HepG2 (cell line): ENCODE data around the gene RRBP1. TPM values are rescaled to one million over a fixed set of nuclear protein-coding genes. Genes with fewer than 3 reads are reported as not detected.

Experiments
- ARNT2 ChIP-seq: sonication (generic); formaldehyde crosslinking; IDR thresholded peaks from 2 replicates; pipeline ENCODE4 v1.8.0; 2022; ENCODE audit warnings: mild to moderate bottlenecking, low read depth, missing genetic modification reagents, moderate library complexity
- ARNTL ChIP-seq: sonication (generic); formaldehyde crosslinking; IDR thresholded peaks from 2 replicates; pipeline ENCODE4 v1.4.0; 2020; ENCODE audit warnings: mild to moderate bottlenecking, missing genetic modification reagents
- ATF7 ChIP-seq, 2 experiments: fragments of 450-650 bp in 1 of 2; sonication (generic) in 1 of 2; formaldehyde crosslinking in 1 of 2; IDR thresholded peaks; 2 replicates each; pipeline versions ENCODE4 v1.4.0 to v1.6.1; 2016 to 2020; ENCODE audit warnings: antibody characterized with exemption in 1 of 2, mild to moderate bottlenecking in 1 of 2, missing genetic modification reagents in 1 of 2
- CENPX ChIP-seq: sonication (generic); formaldehyde crosslinking; IDR thresholded peaks from 2 replicates; pipeline ENCODE4 v1.9.0; 2021; ENCODE audit warnings: mild to moderate bottlenecking, missing genetic modification reagents, moderate library complexity
- ETS1 ChIP-seq: sonication (generic); formaldehyde crosslinking; IDR thresholded peaks from 2 replicates; pipeline ENCODE4 v1.4.0; 2020; ENCODE audit warnings: missing genetic modification reagents
- ISX ChIP-seq: sonication (generic); formaldehyde crosslinking; conservative IDR thresholded peaks from 2 replicates; pipeline ENCODE4 v1.5.0; 2020; ENCODE audit warnings: missing genetic modification reagents
- NFE2L2 ChIP-seq: fragments of 150-350 bp; IDR thresholded peaks from 2 replicates; pipeline ENCODE4 v1.6.1; 2014; ENCODE audit warnings: low read length
- POLR2AphosphoS2 ChIP-seq: IDR thresholded peaks from 2 replicates; pipeline ENCODE4 v1.6.1; 2011; ENCODE audit warnings: low read depth, low read length, improper control_type of control experiment
- RFX5 ChIP-seq: IDR thresholded peaks from 2 replicates; pipeline ENCODE4 v1.6.1; 2011; ENCODE audit warnings: low read depth, low read length, improper control_type of control experiment
- SAFB2 ChIP-seq: sonication (generic); formaldehyde crosslinking; IDR thresholded peaks from 2 replicates; pipeline ENCODE4 v1.5.1; 2020; ENCODE audit warnings: missing genetic modification reagents, low read depth, mild to moderate bottlenecking, borderline replicate concordance
- TARDBP ChIP-seq: sonication (generic); formaldehyde crosslinking; IDR thresholded peaks from 2 replicates; pipeline ENCODE4 v1.8.0; 2022; ENCODE audit warnings: mild to moderate bottlenecking, missing genetic modification reagents
- TEAD3 ChIP-seq: optimal IDR thresholded peaks from 2 replicates; pipeline ENCODE3; 2016; ENCODE audit warnings: borderline replicate concordance
- ZBTB25 ChIP-seq: IDR thresholded peaks from 2 replicates; pipeline ENCODE4 v1.6.1; 2018; ENCODE audit warnings: missing genetic modification reagents
- ZFP36L1 ChIP-seq: sonication (generic); formaldehyde crosslinking; IDR thresholded peaks from 2 replicates; pipeline ENCODE4 v1.8.0; 2022; ENCODE audit warnings: mild to moderate bottlenecking, missing genetic modification reagents, moderate library complexity
- ZNF326 ChIP-seq: sonication (generic); formaldehyde crosslinking; IDR thresholded peaks from 2 replicates; pipeline ENCODE4 v1.4.0; 2020; ENCODE audit warnings: missing genetic modification reagents, borderline replicate concordance
- ZNF768 ChIP-seq: sonication (generic); formaldehyde crosslinking; IDR thresholded peaks from 2 replicates; pipeline ENCODE4 v1.4.0; 2020; ENCODE audit warnings: missing genetic modification reagents
- ZSCAN5A ChIP-seq: sonication (generic); formaldehyde crosslinking; IDR thresholded peaks from 2 replicates; pipeline ENCODE4 v1.8.0; 2022; ENCODE audit warnings: mild to moderate bottlenecking, missing genetic modification reagents, borderline replicate concordance
- polyA plus RNA-seq, 8 experiments: library from polyadenylated mRNA; depleted of rRNA in 3 of 8; stranded (reverse) in 7 of 8; unstranded in 1 of 8; fragments of >200 nt; fragmentation: Illumina TruSeq in 4 of 8; extraction: Trizol in 4 of 8; gene quantifications; 2 replicates each; pipeline versions ENCODE4 v1.2.1 to v1.2.3, GENCODE V29; 2011 to 2016; ENCODE audit warnings: low read depth in 4 of 8, missing spikeins in 1 of 8, mixed read lengths in 1 of 8; ENCODE audit not compliant: insufficient read depth in 1 of 8
- total RNA-seq, 5 experiments: library from RNA; depleted of rRNA; stranded (reverse); fragments of >200 nt; fragmentation: Illumina TruSeq; extraction: Trizol; gene quantifications; 2 replicates each; pipeline ENCODE4 v1.2.3, GENCODE V29; 2016; ENCODE audit warnings: low read depth in 1 of 5
- TF ChIP-seq, protein P1 (sequence below): sonication (generic); formaldehyde crosslinking; IDR thresholded peaks from 2 replicates; pipeline ENCODE4 v1.5.0; 2020; ENCODE audit warnings: missing genetic modification reagents
- TF ChIP-seq, protein P2 (sequence below): sonication (generic); formaldehyde crosslinking; IDR thresholded peaks from 2 replicates; pipeline ENCODE4 v1.4.0; 2020; ENCODE audit warnings: mild to moderate bottlenecking, missing genetic modification reagents
- TF ChIP-seq, protein P3 (sequence below): sonication (generic); formaldehyde crosslinking; IDR thresholded peaks from 2 replicates; pipeline ENCODE4 v1.8.0; 2022; ENCODE audit warnings: mild to moderate bottlenecking, missing genetic modification reagents

RRBP1 gene
- total and polyA plus RNA-seq, 2 of the 13 experiments (the other 11 are each of a cell fraction or from before 2014, with no cell fraction given) = 150 to 222 TPM

GRCh38 chr20:17645546-17646208 lies 36.4 kb downstream of the RRBP1 start (continued):
- TF ChIP-seq ARNTL (CRISPR knock-in tag) (no peak), ISX (CRISPR knock-in tag) (no peak), ARNT2 (no peak), ZSCAN5A (no peak), ZFP36L1 (no peak), ETS1 (CRISPR knock-in tag) (no peak), SAFB2 (CRISPR knock-in tag) (no peak), CENPX (CRISPR knock-in tag) (no peak), POLR2AphosphoS2 (peak; percentile 66), ZNF768 (peak; percentile 20; the same call in 1 of the 2 replicates), RFX5 (no peak), ZNF326 (CRISPR knock-in tag) (no peak), ATF7 (IDR thresholded peaks at IDR 0.05) (no peak), ATF7 (CRISPR knock-in tag; IDR thresholded peaks at IDR 0.05) (no peak), TARDBP (CRISPR knock-in tag) (no peak), NFE2L2 (no peak), ZBTB25 (CRISPR knock-in tag) (no peak), TEAD3 (CRISPR knock-in tag) (no peak)
- TF ChIP-seq, protein P1, sequence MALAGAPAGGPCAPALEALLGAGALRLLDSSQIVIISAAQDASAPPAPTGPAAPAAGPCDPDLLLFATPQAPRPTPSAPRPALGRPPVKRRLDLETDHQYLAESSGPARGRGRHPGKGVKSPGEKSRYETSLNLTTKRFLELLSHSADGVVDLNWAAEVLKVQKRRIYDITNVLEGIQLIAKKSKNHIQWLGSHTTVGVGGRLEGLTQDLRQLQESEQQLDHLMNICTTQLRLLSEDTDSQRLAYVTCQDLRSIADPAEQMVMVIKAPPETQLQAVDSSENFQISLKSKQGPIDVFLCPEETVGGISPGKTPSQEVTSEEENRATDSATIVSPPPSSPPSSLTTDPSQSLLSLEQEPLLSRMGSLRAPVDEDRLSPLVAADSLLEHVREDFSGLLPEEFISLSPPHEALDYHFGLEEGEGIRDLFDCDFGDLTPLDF (CRISPR knock-in tag) = no peak
- TF ChIP-seq, protein P2, sequence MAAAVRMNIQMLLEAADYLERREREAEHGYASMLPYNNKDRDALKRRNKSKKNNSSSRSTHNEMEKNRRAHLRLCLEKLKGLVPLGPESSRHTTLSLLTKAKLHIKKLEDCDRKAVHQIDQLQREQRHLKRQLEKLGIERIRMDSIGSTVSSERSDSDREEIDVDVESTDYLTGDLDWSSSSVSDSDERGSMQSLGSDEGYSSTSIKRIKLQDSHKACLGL (CRISPR knock-in tag) = no peak
- TF ChIP-seq, protein P3, sequence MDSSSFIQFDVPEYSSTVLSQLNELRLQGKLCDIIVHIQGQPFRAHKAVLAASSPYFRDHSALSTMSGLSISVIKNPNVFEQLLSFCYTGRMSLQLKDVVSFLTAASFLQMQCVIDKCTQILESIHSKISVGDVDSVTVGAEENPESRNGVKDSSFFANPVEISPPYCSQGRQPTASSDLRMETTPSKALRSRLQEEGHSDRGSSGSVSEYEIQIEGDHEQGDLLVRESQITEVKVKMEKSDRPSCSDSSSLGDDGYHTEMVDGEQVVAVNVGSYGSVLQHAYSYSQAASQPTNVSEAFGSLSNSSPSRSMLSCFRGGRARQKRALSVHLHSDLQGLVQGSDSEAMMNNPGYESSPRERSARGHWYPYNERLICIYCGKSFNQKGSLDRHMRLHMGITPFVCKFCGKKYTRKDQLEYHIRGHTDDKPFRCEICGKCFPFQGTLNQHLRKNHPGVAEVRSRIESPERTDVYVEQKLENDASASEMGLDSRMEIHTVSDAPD (CRISPR knock-in tag) = no peak
